HepG2 (cell line): ENCODE measurements around the gene STEAP3. TPM values are rescaled to one million over a fixed set of nuclear protein-coding genes. Genes with fewer than 3 reads are reported as not detected.
A peak's percentile ranks its signal among the peaks of the same experiment; 100 is the strongest.

Experiments used
- ATAC-seq: fragments of 200-7000 bp; cut with Tn5 transposase; 3 replicates; pipeline ENCODE4 v1.9.1; 2020; ENCODE audit warnings: mild to moderate bottlenecking, moderate library complexity
- BruUV-seq: library from RNA; stranded (reverse); fragments of 400-500 nt; replicated peaks from 2 replicates; lab custom pipeline; 2021; lab: Mats Ljungman, UMichigan
- CTCF ChIA-PET: fragments of 300-600 bp; formaldehyde crosslinking; extraction: SDS; loops from one replicate; lab custom pipeline; 2021; ENCODE audit warnings: low total read pairs, inconsistent platforms, low intra/inter-chr PET ratio; lab: Yijun Ruan, JAX
- POLR2A ChIA-PET: fragments of 350-600 bp; sonication (Branson Sonifier 250); formaldehyde crosslinking; loops from one replicate; lab custom pipeline; 2020; ENCODE audit warnings: antibody characterized with exemption, inconsistent platforms; lab: Yijun Ruan, JAX
- DNase-seq: peaks from one replicate; pipeline ENCODE4 v3.0.0-alpha.2; 2015; ENCODE audit warnings: low spot score
- FAIRE-seq: peaks from 3 replicates; lab custom pipeline; 2011; peaks lifted over from hg19 to GRCh38; lab: Jason Lieb, UNC
- H2AFZ ChIP-seq: one replicate; pipeline ENCODE4 v1.6.1; 2011; ENCODE audit warnings: low read length, inconsistent platforms
- H3K27ac ChIP-seq: fragments of 300-600 bp; 3 replicates; pipeline ENCODE4 v1.8.0; 2011; ENCODE audit warnings: mixed run types, mild to moderate bottlenecking, mixed read lengths, low read length, inconsistent platforms; ENCODE audit not compliant: insufficient read depth; ENCODE audit errors: extremely low read length
- H3K27me3 ChIP-seq, 2 experiments: fragments of 200-600 bp in 1 of 2; 2 replicates in 1 of 2; 3 replicates in 1 of 2; pipeline versions ENCODE4 v1.6.0 to v1.8.0; 2011; ENCODE audit warnings: low read length in 2 of 2, mild to moderate bottlenecking in 2 of 2, moderate library complexity in 2 of 2, inconsistent platforms in 1 of 2; ENCODE audit not compliant: insufficient read depth in 2 of 2, control insufficient read depth in 1 of 2
- H3K36me3 ChIP-seq, 2 experiments: fragments of 200-600 bp in 1 of 2; replicated peaks in 1 of 2; 2 replicates in 1 of 2; 3 replicates in 1 of 2; pipeline versions ENCODE4 v1.5.1 to v1.8.0; 2011; ENCODE audit warnings: low read length in 2 of 2, inconsistent platforms in 1 of 2; ENCODE audit not compliant: insufficient read depth in 2 of 2, control insufficient read depth in 1 of 2
- H3K4me1 ChIP-seq: 2 replicates; pipeline ENCODE4 v1.5.1; 2012; ENCODE audit warnings: low read length, inconsistent platforms; ENCODE audit not compliant: insufficient read depth
- H3K4me2 ChIP-seq: 2 replicates; pipeline ENCODE4 v1.6.0; 2011; ENCODE audit warnings: low read depth, low read length, inconsistent platforms
- H3K4me3 ChIP-seq, 3 experiments: fragments of 200-600 bp in 1 of 3; sonication (generic), shearing (Covaris generic) in 1 of 3; replicated peaks in 1 of 3; 2 replicates each; pipeline ENCODE4 v1.5.1; 2011 to 2016; ENCODE audit warnings: low read length in 3 of 3, inconsistent platforms in 2 of 3, low read depth in 2 of 3, mild to moderate bottlenecking in 2 of 3, control low read depth in 1 of 3, mixed read lengths in 1 of 3; ENCODE audit not compliant: insufficient read depth in 1 of 3
- H3K79me2 ChIP-seq: one replicate; pipeline ENCODE4 v1.6.1; 2011; ENCODE audit warnings: low read length, inconsistent platforms; ENCODE audit not compliant: insufficient read depth
- H3K9ac ChIP-seq: 2 replicates; pipeline ENCODE4 v1.6.0; 2011; ENCODE audit warnings: mild to moderate bottlenecking, low read depth, low read length, inconsistent platforms; ENCODE audit not compliant: insufficient read depth
- H3K9me3 ChIP-seq: 2 replicates; pipeline ENCODE4 v1.5.1; 2012; ENCODE audit warnings: mild to moderate bottlenecking, low read length
- H4K20me1 ChIP-seq: 2 replicates; pipeline ENCODE4 v1.6.0; 2011; ENCODE audit warnings: inconsistent platforms, mild to moderate bottlenecking, low read length, moderate library complexity; ENCODE audit not compliant: insufficient read depth
- AKAP8 ChIP-seq: sonication (generic); formaldehyde crosslinking; IDR thresholded peaks from 2 replicates; pipeline ENCODE4 v1.5.1; 2020; ENCODE audit warnings: mild to moderate bottlenecking, missing genetic modification reagents
- CEBPB ChIP-seq: IDR thresholded peaks from 2 replicates; pipeline ENCODE4 v1.6.1; 2011; ENCODE audit warnings: low read depth, low read length, improper control_type of control experiment, borderline replicate concordance
- CEBPG ChIP-seq: IDR thresholded peaks from 2 replicates; pipeline ENCODE4 v1.6.1; 2016
- CTCF ChIP-seq: sonication (generic); formaldehyde crosslinking; IDR thresholded peaks from 2 replicates; pipeline ENCODE4 v1.5.0; 2020; ENCODE audit warnings: mild to moderate bottlenecking, missing genetic modification reagents, moderate library complexity
- HNF1B ChIP-seq: sonication (generic); formaldehyde crosslinking; IDR thresholded peaks from 2 replicates; pipeline ENCODE4 v1.5.1; 2020; ENCODE audit warnings: mild to moderate bottlenecking, moderate library complexity, missing genetic modification reagents
- HNF4A ChIP-seq: sonication (generic); formaldehyde crosslinking; IDR thresholded peaks from 2 replicates; pipeline ENCODE4 v1.4.0; 2020; ENCODE audit warnings: missing genetic modification reagents
- JUN ChIP-seq: sonication (generic); formaldehyde crosslinking; IDR thresholded peaks from 2 replicates; pipeline ENCODE4 v1.4.0; 2020; ENCODE audit warnings: mild to moderate bottlenecking, missing genetic modification reagents
- POLR2AphosphoS5 ChIP-seq: IDR thresholded peaks from 2 replicates; pipeline ENCODE4 v1.6.1; 2012; ENCODE audit warnings: low read depth, low read length
- RARG ChIP-seq: sonication (generic); formaldehyde crosslinking; IDR thresholded peaks from 2 replicates; pipeline ENCODE4 v1.4.0; 2020; ENCODE audit warnings: low read depth, mild to moderate bottlenecking, missing genetic modification reagents
- STAG1 ChIP-seq: sonication (generic); formaldehyde crosslinking; IDR thresholded peaks from 2 replicates; pipeline ENCODE4 v1.4.0; 2020; ENCODE audit warnings: missing genetic modification reagents
- ZNF501 ChIP-seq: sonication (generic); formaldehyde crosslinking; IDR thresholded peaks from 2 replicates; pipeline ENCODE4 v1.5.1; 2020; ENCODE audit warnings: mild to moderate bottlenecking, moderate library complexity, missing genetic modification reagents
- ZNF512 ChIP-seq: sonication (generic); formaldehyde crosslinking; IDR thresholded peaks from 2 replicates; pipeline ENCODE4 v1.4.0; 2020; ENCODE audit warnings: mild to moderate bottlenecking, missing genetic modification reagents
- ZNF629 ChIP-seq: sonication (generic); formaldehyde crosslinking; conservative IDR thresholded peaks from 2 replicates; pipeline ENCODE4 v1.5.0; 2020; ENCODE audit warnings: missing genetic modification reagents
- ZNF672 ChIP-seq: sonication (generic); formaldehyde crosslinking; IDR thresholded peaks from 2 replicates; pipeline ENCODE4 v1.8.1; 2022; ENCODE audit warnings: missing genetic modification reagents
- ZSCAN22 ChIP-seq: sonication (generic); formaldehyde crosslinking; IDR thresholded peaks from 2 replicates; pipeline ENCODE4 v1.4.0; 2020; ENCODE audit warnings: mild to moderate bottlenecking, missing genetic modification reagents
- WGBS: methylation state at CpG from one replicate; pipeline ENCODE4 v1.1.6; 2017; ENCODE audit warnings: low lambda C conversion rate; 5-methylcytosine and 5-hydroxymethylcytosine counted together
- in situ Hi-C: cut with HindIII; loops from 2 replicates; pipeline ENCODE4 v1.10.0; 2017; ENCODE audit warnings: low pct_unique_long_range_greater_than_20kb; ENCODE audit not compliant: extremely low pct_ligation_motif_present
- intact Hi-C: fragments of 100-400 bp; cut with micrococcal nuclease; formaldehyde crosslinking; loops from one replicate; pipeline ENCODE4 v1.10.0; 2022; ENCODE audit not compliant: unreplicated experiment
- polyA plus RNA-seq, 8 experiments: library from polyadenylated mRNA; depleted of rRNA in 3 of 8; stranded (reverse) in 7 of 8; unstranded in 1 of 8; fragments of >200 nt; fragmentation: Illumina TruSeq in 4 of 8; extraction: Trizol in 4 of 8; gene quantifications; 2 replicates each; pipeline versions ENCODE4 v1.2.1 to v1.2.3, GENCODE V29; 2011 to 2016; ENCODE audit warnings: low read depth in 4 of 8, missing spikeins in 1 of 8, mixed read lengths in 1 of 8; ENCODE audit not compliant: insufficient read depth in 1 of 8
- total RNA-seq, 5 experiments: library from RNA; depleted of rRNA; stranded (reverse); fragments of >200 nt; fragmentation: Illumina TruSeq; extraction: Trizol; gene quantifications; 2 replicates each; pipeline ENCODE4 v1.2.3, GENCODE V29; 2016; ENCODE audit warnings: low read depth in 1 of 5

The STEAP3 gene
- total and polyA plus RNA-seq, 2 of the 13 experiments (the other 11 are each of a cell fraction or from before 2014, with no cell fraction given) = 7.3 to 21.1 TPM

GRCh38 chr2:119192893-119193292, 30.7 kb upstream of the STEAP3 start:
- TF ChIP-seq STAG1 (CRISPR knock-in tag) (peak; percentile 41), RARG (CRISPR knock-in tag) (no peak), CTCF (CRISPR knock-in tag) (peak; percentile 47)
- TF ChIP-seq, all 625 proteins: peak for 2
- ChIA-PET POLR2A (no interaction called here), CTCF (interaction anchor here (1.1 kb wide), 1 partner anchor 98 kb away, joined by 3 read pairs; no protein-coding TSS in a partner anchor)
- DNase-seq (no peak), ATAC-seq (peak; percentile 62), FAIRE-seq (no peak)
- H3K27ac ChIP-seq = no peak overlapping the region
- no peaks in the 10 kb centered on the region for H4K20me1 ChIP-seq
- in situ Hi-C loops = no loop called here
- H3K4me1 ChIP-seq = peaks cover 17% of the 10 kb centered on the region
- H3K4me2 ChIP-seq = no peak overlapping the region
- H3K27me3 ChIP-seq = peaks cover 0 to 3% of the 10 kb centered on the region in 2 experiments; a peak in 1 of 5 replicates
- H3K79me2 ChIP-seq = no peaks in the 10 kb centered on the region
- BruUV-seq = no TSS peak
- intact Hi-C loops = no loop called here
- no peaks in the 10 kb centered on the region for H3K36me3 ChIP-seq
- no peak overlapping the region for H3K4me3 ChIP-seq
- no peak overlapping the region for H3K9ac ChIP-seq
- 15% methylated on average over 6 of the region's 6 CpGs for WGBS
- H3K9me3 ChIP-seq = no peaks in the 10 kb centered on the region
- H2AFZ ChIP-seq = no peak overlapping the region

GRCh38 chr2:119195001-119195400, 28.6 kb upstream of the STEAP3 start:
- no TSS peak for BruUV-seq
- Histone ChIP-seq H3K79me2 (no peaks in the 10 kb centered on the region), H3K27ac (no peak overlapping the region), H3K9me3 (no peaks in the 10 kb centered on the region), H2AFZ (no peak overlapping the region), H3K4me3 (no peak overlapping the region), H4K20me1 (no peaks in the 10 kb centered on the region), H3K9ac (no peak overlapping the region), H3K4me1 (peaks cover 29% of the 10 kb centered on the region), H3K4me2 (no peak overlapping the region), H3K36me3 (no peaks in the 10 kb centered on the region), H3K27me3 (peaks cover 0 to 3% of the 10 kb centered on the region in 2 experiments; a peak in 1 of 5 replicates)
- ChIA-PET POLR2A (no interaction called here), CTCF (no interaction called here)
- WGBS = 33% methylated on average over 5 of the region's 5 CpGs
- intact Hi-C loops = no loop called here
- ATAC-seq = no peak
- no peak for FAIRE-seq
- TF ChIP-seq ZNF501 (CRISPR knock-in tag) = no peak
- no peak for TF ChIP-seq ZNF672 (CRISPR knock-in tag)
- peak; percentile 14; the same call in 1 of the 2 replicates for TF ChIP-seq HNF4A (CRISPR knock-in tag)
- no peak for TF ChIP-seq AKAP8
- no peak for TF ChIP-seq HNF1B (CRISPR knock-in tag)
- TF ChIP-seq JUN = no peak
- peak; percentile 75 for TF ChIP-seq ZNF629
- no peak for TF ChIP-seq POLR2AphosphoS5
- TF ChIP-seq ZSCAN22 (CRISPR knock-in tag) = no peak
- peak; percentile 80 for TF ChIP-seq CEBPB
- TF ChIP-seq CEBPG = 0 out of 2 replicates have a peak, but pooled peaks have one; percentile 39
- 0 out of 2 replicates have a peak, but pooled peaks have one; percentile 34 for TF ChIP-seq ZNF512 (CRISPR knock-in tag)
- in situ Hi-C loops = no loop called here
- no peak for DNase-seq
